IPS-15b (cell line): ENCODE measurements around the gene AMELX.

Source experiments
- H3K27me3 ChIP-seq: one replicate; pipeline ENCODE4 v1.6.1; 2013; ENCODE audit warnings: low read length; ENCODE audit not compliant: control insufficient read depth, insufficient read depth
- H3K36me3 ChIP-seq: one replicate; pipeline ENCODE4 v1.6.1; 2013; ENCODE audit warnings: low read length; ENCODE audit not compliant: control insufficient read depth, insufficient read depth
- H3K4me1 ChIP-seq: one replicate; pipeline ENCODE4 v1.6.1; 2013; ENCODE audit warnings: mild to moderate bottlenecking, low read length; ENCODE audit not compliant: control insufficient read depth, insufficient read depth
- H3K4me3 ChIP-seq: one replicate; pipeline ENCODE4 v1.5.1; 2013; ENCODE audit warnings: low read depth, low read length
- H3K9ac ChIP-seq: one replicate; pipeline ENCODE4 v1.6.1; 2013; ENCODE audit warnings: low read depth, mild to moderate bottlenecking, low read length
- H3K9me3 ChIP-seq: one replicate; pipeline ENCODE4 v1.6.1; 2013; ENCODE audit warnings: mild to moderate bottlenecking, low read length; ENCODE audit not compliant: control insufficient read depth, insufficient read depth

AMELX gene

GRCh38 chrX:11269996-11270395 is 23.2 kb upstream of the AMELX start:
- no peaks in the 10 kb centered on the region for H3K4me1 ChIP-seq
- H3K4me3 ChIP-seq = no peak overlapping the region
- H3K27me3 ChIP-seq = no peaks in the 10 kb centered on the region
- no peaks in the 10 kb centered on the region for H3K9me3 ChIP-seq
- no peaks in the 10 kb centered on the region for H3K36me3 ChIP-seq
- H3K9ac ChIP-seq = no peak overlapping the region

GRCh38 chrX:11272290-11272689 is 20.9 kb upstream of the AMELX start:
- Histone ChIP-seq H3K4me1 (no peaks in the 10 kb centered on the region), H3K27me3 (no peaks in the 10 kb centered on the region), H3K36me3 (no peaks in the 10 kb centered on the region), H3K9me3 (no peaks in the 10 kb centered on the region), H3K9ac (no peak overlapping the region), H3K4me3 (no peak overlapping the region)

DNA sequence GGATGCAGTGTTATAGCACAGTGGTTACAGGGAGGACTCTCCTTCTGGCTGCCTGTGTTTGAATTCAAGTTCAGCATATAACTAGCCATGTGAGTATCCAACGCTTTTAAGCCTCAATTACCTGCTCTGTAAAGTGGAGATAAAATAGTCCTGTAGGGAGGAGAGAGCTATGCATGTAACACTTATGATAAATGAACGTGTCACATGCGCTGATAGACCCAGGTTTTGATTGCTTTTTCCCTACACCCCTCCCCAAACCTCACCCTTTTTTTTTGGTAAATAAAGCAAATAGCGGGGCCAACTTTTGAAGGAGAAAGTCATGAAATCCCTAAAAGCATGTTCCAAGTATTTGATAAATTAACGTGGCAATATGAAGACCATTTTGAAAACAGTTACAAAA is 20.4 kb upstream of the AMELX start:
- no peaks in the 10 kb centered on the region for H3K36me3 ChIP-seq
- H3K27me3 ChIP-seq = no peaks in the 10 kb centered on the region
- no peaks in the 10 kb centered on the region for H3K4me1 ChIP-seq
- H3K9ac ChIP-seq = no peak overlapping the region
- no peak overlapping the region for H3K4me3 ChIP-seq
- no peaks in the 10 kb centered on the region for H3K9me3 ChIP-seq

DNA sequence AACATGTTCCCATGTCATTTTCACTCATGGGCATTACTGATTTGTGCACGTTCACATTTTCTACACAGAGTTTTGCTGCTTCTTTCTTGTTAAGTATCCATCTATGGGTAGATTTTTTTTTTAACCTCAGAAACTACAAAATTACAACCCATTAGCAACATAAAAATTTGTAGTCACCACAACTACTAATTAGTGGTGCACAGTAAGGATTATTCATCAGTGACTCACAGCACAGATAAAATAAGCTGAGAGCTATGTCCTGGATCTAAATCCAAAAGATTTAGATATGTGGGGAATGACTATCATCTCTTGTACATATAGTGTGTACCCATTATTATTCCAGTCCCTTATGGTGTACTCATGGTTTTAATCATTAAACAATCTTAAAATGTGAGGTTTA is 19.7 kb upstream of the AMELX start:
- Histone ChIP-seq H3K27me3 (no peaks in the 10 kb centered on the region), H3K36me3 (no peaks in the 10 kb centered on the region), H3K4me1 (no peaks in the 10 kb centered on the region), H3K4me3 (no peak overlapping the region), H3K9ac (no peak overlapping the region), H3K9me3 (no peaks in the 10 kb centered on the region)

DNA sequence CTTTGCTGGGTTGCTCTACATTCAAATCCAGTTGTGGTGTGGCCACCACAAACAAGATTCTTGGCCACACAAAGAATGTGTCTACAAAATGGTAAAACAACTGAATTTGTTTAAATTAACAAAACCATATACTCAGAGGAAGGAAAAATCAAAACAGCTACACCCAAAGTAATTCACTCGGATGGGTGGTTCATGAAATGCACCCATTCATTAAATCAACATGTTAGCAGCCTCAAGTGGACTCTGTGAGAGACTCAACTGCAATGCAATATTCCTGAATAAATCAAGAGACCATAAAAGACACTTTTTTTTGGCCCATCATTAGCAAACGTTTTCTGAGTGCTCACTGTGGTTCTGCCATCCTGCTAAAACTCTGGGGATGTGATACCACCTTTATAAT is 11.2 kb upstream of the AMELX start:
- no peak overlapping the region for H3K9ac ChIP-seq
- no peaks in the 10 kb centered on the region for H3K27me3 ChIP-seq
- no peaks in the 10 kb centered on the region for H3K36me3 ChIP-seq

GRCh38 chrX:11285651-11286050 is 7.6 kb upstream of the AMELX start:
- Histone ChIP-seq H3K4me1 (no peaks in the 10 kb centered on the region), H3K27me3 (no peaks in the 10 kb centered on the region), H3K9ac (no peak overlapping the region), H3K4me3 (no peak overlapping the region), H3K9me3 (no peaks in the 10 kb centered on the region), H3K36me3 (no peaks in the 10 kb centered on the region)

More for the DNA sequence above, 11.2 kb upstream of the AMELX start:
- Histone ChIP-seq H3K4me1 (no peaks in the 10 kb centered on the region), H3K9me3 (no peaks in the 10 kb centered on the region), H3K4me3 (no peak overlapping the region)

GRCh38 chrX:11287505-11287904 is 5.7 kb upstream of the AMELX start:
- H3K9ac ChIP-seq = no peak overlapping the region
- no peaks in the 10 kb centered on the region for H3K4me1 ChIP-seq
- H3K4me3 ChIP-seq = no peak overlapping the region
- no peaks in the 10 kb centered on the region for H3K27me3 ChIP-seq
- no peaks in the 10 kb centered on the region for H3K9me3 ChIP-seq
- no peaks in the 10 kb centered on the region for H3K36me3 ChIP-seq

GRCh38 chrX:11290416-11291102 is 2.7 kb upstream of the AMELX start:
- no peaks in the 10 kb centered on the region for H3K36me3 ChIP-seq
- no peaks in the 10 kb centered on the region for H3K4me1 ChIP-seq
- H3K27me3 ChIP-seq = no peaks in the 10 kb centered on the region
- H3K9me3 ChIP-seq = no peaks in the 10 kb centered on the region
- no peak overlapping the region for H3K4me3 ChIP-seq
- no peak overlapping the region for H3K9ac ChIP-seq

- Histone ChIP-seq H3K4me3 (no peak overlapping the region), H3K9me3 (no peaks in the 10 kb centered on the region), H3K27me3 (no peaks in the 10 kb centered on the region), H3K9ac (no peak overlapping the region), H3K4me1 (no peaks in the 10 kb centered on the region), H3K36me3 (no peaks in the 10 kb centered on the region)
These were observed 2.8 kb downstream of the AMELX start for GRCh38 chrX:11296051-11296450.

DNA sequence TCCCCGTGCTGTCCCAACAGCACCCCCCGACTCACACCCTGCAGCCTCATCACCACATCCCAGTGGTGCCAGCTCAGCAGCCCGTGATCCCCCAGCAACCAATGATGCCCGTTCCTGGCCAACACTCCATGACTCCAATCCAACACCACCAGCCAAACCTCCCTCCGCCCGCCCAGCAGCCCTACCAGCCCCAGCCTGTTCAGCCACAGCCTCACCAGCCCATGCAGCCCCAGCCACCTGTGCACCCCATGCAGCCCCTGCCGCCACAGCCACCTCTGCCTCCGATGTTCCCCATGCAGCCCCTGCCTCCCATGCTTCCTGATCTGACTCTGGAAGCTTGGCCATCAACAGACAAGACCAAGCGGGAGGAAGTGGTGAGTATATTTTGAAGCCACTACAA is 5.4 kb downstream of the AMELX start:
- Histone ChIP-seq H3K4me3 (no peak overlapping the region), H3K4me1 (no peaks in the 10 kb centered on the region), H3K36me3 (no peaks in the 10 kb centered on the region), H3K27me3 (no peaks in the 10 kb centered on the region), H3K9ac (no peak overlapping the region), H3K9me3 (no peaks in the 10 kb centered on the region)

DNA sequence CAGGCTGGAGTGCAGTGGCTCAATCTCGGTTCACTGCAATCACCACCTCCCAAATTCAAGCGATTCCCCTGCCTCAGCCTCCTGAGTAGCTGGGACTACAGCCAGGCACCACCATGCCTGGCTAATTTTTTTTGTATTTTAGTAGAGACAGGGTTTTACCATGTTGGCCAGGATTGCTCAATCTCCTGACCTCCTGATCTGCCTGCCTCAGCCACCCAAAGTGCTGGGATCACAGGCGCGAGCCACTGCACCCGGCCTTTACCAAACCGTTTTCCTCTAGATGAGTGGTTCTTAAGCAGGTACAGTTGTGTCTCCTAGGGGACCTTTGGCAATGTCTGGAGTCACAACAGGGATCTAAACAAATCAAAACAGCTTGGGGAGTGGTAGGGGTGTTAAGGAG is 11.6 kb downstream of the AMELX start:
- Histone ChIP-seq H3K27me3 (no peaks in the 10 kb centered on the region), H3K9ac (no peak overlapping the region), H3K36me3 (no peaks in the 10 kb centered on the region), H3K4me3 (no peak overlapping the region), H3K4me1 (no peaks in the 10 kb centered on the region), H3K9me3 (no peaks in the 10 kb centered on the region)

DNA sequence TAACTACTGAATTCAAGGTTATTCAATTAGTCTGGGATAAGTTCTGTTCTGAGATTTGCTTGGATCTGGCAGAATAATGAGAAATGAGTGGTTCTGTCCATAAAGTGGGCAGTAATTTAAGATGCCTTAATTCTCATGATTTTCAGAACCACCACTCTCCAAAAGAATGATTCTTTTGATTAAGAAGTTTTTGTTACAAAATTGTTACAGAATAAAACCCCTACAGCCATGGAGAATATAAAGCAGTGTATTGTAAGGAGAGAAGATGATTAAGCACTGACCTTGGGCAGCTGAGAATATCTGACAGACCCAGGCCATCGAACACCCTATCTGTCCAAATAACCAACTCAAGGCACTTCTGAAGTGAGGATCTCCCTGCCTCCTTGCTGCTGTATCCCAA is 12.4 kb downstream of the AMELX start:
- no peaks in the 10 kb centered on the region for H3K27me3 ChIP-seq
- H3K9me3 ChIP-seq = peaks cover 2% of the 10 kb centered on the region
- no peak overlapping the region for H3K9ac ChIP-seq
- H3K4me1 ChIP-seq = no peaks in the 10 kb centered on the region
- H3K36me3 ChIP-seq = no peaks in the 10 kb centered on the region
- no peak overlapping the region for H3K4me3 ChIP-seq
